Uterus (tissue), 4 donors: ENCODE measurements around the gene C5orf63. TPM values are rescaled to one million over a fixed set of nuclear protein-coding genes. Genes with fewer than 3 reads are reported as not detected.

Experiments used
- DNase-seq, 2 donors: peaks; one replicate each; pipeline ENCODE4 v3.0.0-alpha.2; 2019 to 2020
- H3K27ac ChIP-seq, 2 donors: fragments of 200-600 bp; sonication (generic); 1 replicate in 1 of 2; 2 replicates in 1 of 2; pipeline ENCODE4 v1.5.1; 2016 to 2018
- H3K27me3 ChIP-seq, 2 donors: fragments of 200-600 bp; sonication (generic); one replicate each; pipeline ENCODE4 v1.5.1; 2018 to 2019; ENCODE audit warnings: control low read depth in 1 of 2
- H3K36me3 ChIP-seq, 2 donors: fragments of 200-600 bp; sonication (generic); one replicate each; pipeline ENCODE4 v1.5.1; 2019; ENCODE audit warnings: control low read depth in 1 of 2
- H3K4me1 ChIP-seq, 2 donors: fragments of 200-600 bp; sonication (generic); one replicate each; pipeline ENCODE4 v1.5.1; 2018 to 2019; ENCODE audit warnings: control low read depth in 1 of 2
- H3K4me3 ChIP-seq, 2 donors: fragments of 200-600 bp; sonication (generic); 1 replicate in 1 of 2; 2 replicates in 1 of 2; pipeline ENCODE4 v1.5.1; 2018 to 2019; ENCODE audit warnings: mild to moderate bottlenecking in 1 of 2
- H3K9me3 ChIP-seq, 2 donors: fragments of 200-600 bp; sonication (generic); one replicate each; pipeline ENCODE4 v1.5.1; 2019; ENCODE audit warnings: control low read depth in 1 of 2
- POLR2A ChIP-seq, 2 donors: fragments of 450-650 bp; IDR thresholded peaks; one replicate each; pipeline ENCODE4 v1.6.1; 2016; ENCODE audit warnings: antibody characterized with exemption in 2 of 2, mild to moderate bottlenecking in 1 of 2, moderate library complexity in 1 of 2
- intact Hi-C: fragments of 100-400 bp; cut with DNase I; formaldehyde crosslinking; loops from one replicate; pipeline ENCODE4 v1.15.1; 2023; ENCODE audit warnings: low total_unique reads
- total RNA-seq, 4 donors: library from RNA; depleted of rRNA in 3 of 4; stranded (reverse); fragments of >200 nt in 3 of 4; gene quantifications; one replicate each; pipeline versions ENCODE4 v1.1.0 to v1.2.4, GENCODE V29; 2014 to 2023
- TF ChIP-seq, protein P1 (sequence below), 4 experiments: fragments of 200-600 bp in 2 of 4; fragments of 450-650 bp in 2 of 4; sonication (generic) in 2 of 4; IDR thresholded peaks; one replicate each; pipeline ENCODE4 v1.5.1; 2016 to 2019; ENCODE audit warnings: antibody characterized with exemption in 4 of 4, mild to moderate bottlenecking in 2 of 4, moderate library complexity in 1 of 4
- donor health status: DM: yes; HTN: yes; CAD: no.

C5orf63 gene
- total RNA-seq, 4 donors from 2014 or later = 3.6 to 6.0 (median 4.8) TPM; not detected in 1

DNA sequence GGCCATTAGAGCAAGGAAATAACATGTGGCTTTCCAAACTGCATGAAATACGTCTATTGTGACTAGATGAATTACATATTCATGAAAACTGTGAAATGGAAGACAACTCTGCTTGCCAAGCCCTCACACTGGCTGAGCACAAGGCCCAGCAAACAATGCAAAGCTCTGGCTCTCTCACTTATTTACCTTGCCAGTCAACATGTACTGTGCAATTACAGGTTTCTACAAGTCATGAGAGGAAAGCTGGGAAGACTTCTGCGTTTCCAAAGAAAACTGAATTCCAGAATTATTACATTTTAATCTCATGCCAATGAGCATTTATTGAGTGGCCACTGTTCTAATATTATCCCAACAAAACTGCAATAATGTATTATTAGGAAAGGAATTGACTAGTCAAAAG is 12.1 kb upstream of the C5orf63 start:
- TF ChIP-seq, protein P1, sequence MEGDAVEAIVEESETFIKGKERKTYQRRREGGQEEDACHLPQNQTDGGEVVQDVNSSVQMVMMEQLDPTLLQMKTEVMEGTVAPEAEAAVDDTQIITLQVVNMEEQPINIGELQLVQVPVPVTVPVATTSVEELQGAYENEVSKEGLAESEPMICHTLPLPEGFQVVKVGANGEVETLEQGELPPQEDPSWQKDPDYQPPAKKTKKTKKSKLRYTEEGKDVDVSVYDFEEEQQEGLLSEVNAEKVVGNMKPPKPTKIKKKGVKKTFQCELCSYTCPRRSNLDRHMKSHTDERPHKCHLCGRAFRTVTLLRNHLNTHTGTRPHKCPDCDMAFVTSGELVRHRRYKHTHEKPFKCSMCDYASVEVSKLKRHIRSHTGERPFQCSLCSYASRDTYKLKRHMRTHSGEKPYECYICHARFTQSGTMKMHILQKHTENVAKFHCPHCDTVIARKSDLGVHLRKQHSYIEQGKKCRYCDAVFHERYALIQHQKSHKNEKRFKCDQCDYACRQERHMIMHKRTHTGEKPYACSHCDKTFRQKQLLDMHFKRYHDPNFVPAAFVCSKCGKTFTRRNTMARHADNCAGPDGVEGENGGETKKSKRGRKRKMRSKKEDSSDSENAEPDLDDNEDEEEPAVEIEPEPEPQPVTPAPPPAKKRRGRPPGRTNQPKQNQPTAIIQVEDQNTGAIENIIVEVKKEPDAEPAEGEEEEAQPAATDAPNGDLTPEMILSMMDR (IDR thresholded peaks at IDR 0.05) = no peak
- TF ChIP-seq POLR2A (IDR thresholded peaks at IDR 0.05) = no peak
- DNase-seq = no peak
- intact Hi-C loops = no loop called here

GRCh38 chr5:127084656-127085055 is 11.4 kb upstream of the C5orf63 start:
- no peak for DNase-seq
- H3K27me3 ChIP-seq = no peaks in the 10 kb centered on the region
- no peak for TF ChIP-seq POLR2A (IDR thresholded peaks at IDR 0.05)
- TF ChIP-seq, protein P1 (IDR thresholded peaks at IDR 0.05) = no peak
- H3K4me1 ChIP-seq = no peaks in the 10 kb centered on the region
- no peak overlapping the region for H3K27ac ChIP-seq
- H3K4me3 ChIP-seq = no peak overlapping the region
- H3K36me3 ChIP-seq = no peaks in the 10 kb centered on the region
- intact Hi-C loops = no loop called here
- no peaks in the 10 kb centered on the region for H3K9me3 ChIP-seq

More for the DNA sequence above, 12.1 kb upstream of the C5orf63 start:
- H3K9me3 ChIP-seq = no peaks in the 10 kb centered on the region
- no peak overlapping the region for H3K4me3 ChIP-seq
- H3K27me3 ChIP-seq = no peaks in the 10 kb centered on the region
- no peak overlapping the region for H3K27ac ChIP-seq
- no peaks in the 10 kb centered on the region for H3K36me3 ChIP-seq
- H3K4me1 ChIP-seq = no peaks in the 10 kb centered on the region

- no peak for DNase-seq
- Histone ChIP-seq H3K4me1 (no peaks in the 10 kb centered on the region), H3K9me3 (no peaks in the 10 kb centered on the region), H3K27me3 (no peaks in the 10 kb centered on the region), H3K4me3 (no peak overlapping the region), H3K27ac (no peak overlapping the region), H3K36me3 (no peaks in the 10 kb centered on the region)
- intact Hi-C loops = no loop called here
- no peak for TF ChIP-seq POLR2A (IDR thresholded peaks at IDR 0.05)
- TF ChIP-seq, protein P1 (IDR thresholded peaks at IDR 0.05) = no peak
These were observed 10.4 kb upstream of the C5orf63 start for GRCh38 chr5:127083711-127084110.

GRCh38 chr5:127079994-127080491 is 6.7 kb upstream of the C5orf63 start:
- Histone ChIP-seq H3K4me3 (no peak overlapping the region), H3K27me3 (no peaks in the 10 kb centered on the region), H3K36me3 (no peaks in the 10 kb centered on the region), H3K4me1 (no peaks in the 10 kb centered on the region), H3K9me3 (no peaks in the 10 kb centered on the region), H3K27ac (no peak overlapping the region)
- intact Hi-C loops = no loop called here
- no peak for DNase-seq
- TF ChIP-seq, protein P1 (IDR thresholded peaks at IDR 0.05) = no peak
- TF ChIP-seq POLR2A (IDR thresholded peaks at IDR 0.05) = no peak

- no peaks in the 10 kb centered on the region for H3K27me3 ChIP-seq
- TF ChIP-seq, protein P1 (IDR thresholded peaks at IDR 0.05) = no peak
- TF ChIP-seq POLR2A (IDR thresholded peaks at IDR 0.05) = no peak
- H3K4me1 ChIP-seq = no peaks in the 10 kb centered on the region
- peak overlapping the region in 1 of 2 donors; percentile 47 for H3K27ac ChIP-seq
- no peaks in the 10 kb centered on the region for H3K36me3 ChIP-seq
- DNase-seq = no peak
- H3K4me3 ChIP-seq = no peak overlapping the region
- no peaks in the 10 kb centered on the region for H3K9me3 ChIP-seq
- intact Hi-C loops = no loop called here
These were observed 4.1 kb upstream of the C5orf63 start for GRCh38 chr5:127077366-127077765.
